ENCODE data around the gene PALLD. TPM values are rescaled to one million over a fixed set of nuclear protein-coding genes. Genes with fewer than 3 reads are reported as not detected.
A peak's percentile ranks its signal among the peaks of the same experiment; 100 is the strongest.

Gene PALLD
- total RNA-seq, 2 donors from 2014 or later, result 92.7 to 138 TPM

DNA sequence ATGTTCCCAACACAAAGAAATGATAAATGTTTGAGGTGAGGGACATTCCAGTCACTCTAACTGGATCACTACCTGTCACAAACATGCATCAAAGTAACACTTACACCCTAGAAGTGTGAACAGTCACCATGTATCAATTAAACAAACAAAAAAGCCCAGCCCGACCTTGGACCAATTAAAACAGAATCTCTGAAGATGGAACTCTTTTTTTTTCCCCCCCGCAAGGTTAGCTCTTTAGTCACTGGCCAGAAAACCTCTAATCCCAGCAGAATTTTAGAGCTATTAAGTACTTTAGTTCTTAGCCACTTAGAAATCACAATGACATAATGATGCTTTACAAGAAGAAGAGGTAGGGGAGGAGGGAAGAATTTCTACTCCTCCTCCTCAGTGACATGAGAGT lies 154.5 kb downstream of the PALLD start:
- intact Hi-C loops (cut with DNase I, micrococcal nuclease), result no loop called here
- ATAC-seq (no peak), DNase-seq (no peak)

DNA sequence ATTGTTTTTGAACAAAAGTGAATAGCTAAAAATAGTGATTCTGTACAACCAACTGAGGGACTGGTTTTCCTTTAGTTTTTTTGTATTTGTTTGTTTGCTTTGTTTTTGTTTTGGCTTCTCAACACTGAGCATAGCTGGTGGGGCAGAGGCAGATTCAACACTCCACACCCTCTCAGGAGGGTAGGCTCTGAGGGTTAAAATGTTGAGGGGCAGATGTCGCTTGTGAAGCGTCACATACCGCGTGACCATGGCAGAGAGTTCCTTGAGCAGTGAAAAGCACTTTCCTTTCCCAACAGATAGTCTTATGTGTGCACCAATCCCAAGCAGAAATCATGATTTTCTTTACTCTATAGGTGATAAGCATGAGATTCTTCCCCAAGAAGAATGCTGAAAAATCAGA lies 155.0 kb downstream of the PALLD start:
- intact Hi-C loops (cut with DNase I, micrococcal nuclease), result no loop called here
- DNase-seq, result no peak
- no peak for ATAC-seq

DNA sequence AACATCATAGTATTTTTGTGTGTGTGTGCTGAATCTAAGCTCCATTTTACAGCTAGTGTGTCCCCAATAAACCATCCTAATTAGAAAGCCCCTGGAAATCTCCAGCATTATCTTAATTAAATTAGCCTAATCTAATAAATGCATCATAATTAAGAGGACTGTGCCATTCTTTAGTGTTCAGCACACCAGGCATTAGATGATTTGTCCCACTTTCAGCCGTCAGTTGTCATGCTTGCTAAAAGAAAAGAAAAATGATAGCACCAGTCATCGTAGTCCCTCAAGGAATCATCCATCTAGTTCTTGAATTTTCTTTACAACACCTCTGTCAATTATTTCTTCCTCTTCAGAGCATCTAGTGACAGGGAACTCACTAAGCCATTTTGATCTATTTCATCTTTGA lies 155.9 kb downstream of the PALLD start:
- no peak for DNase-seq
- no peak for ATAC-seq
- intact Hi-C loops (cut with DNase I, micrococcal nuclease), result no loop called here

DNA sequence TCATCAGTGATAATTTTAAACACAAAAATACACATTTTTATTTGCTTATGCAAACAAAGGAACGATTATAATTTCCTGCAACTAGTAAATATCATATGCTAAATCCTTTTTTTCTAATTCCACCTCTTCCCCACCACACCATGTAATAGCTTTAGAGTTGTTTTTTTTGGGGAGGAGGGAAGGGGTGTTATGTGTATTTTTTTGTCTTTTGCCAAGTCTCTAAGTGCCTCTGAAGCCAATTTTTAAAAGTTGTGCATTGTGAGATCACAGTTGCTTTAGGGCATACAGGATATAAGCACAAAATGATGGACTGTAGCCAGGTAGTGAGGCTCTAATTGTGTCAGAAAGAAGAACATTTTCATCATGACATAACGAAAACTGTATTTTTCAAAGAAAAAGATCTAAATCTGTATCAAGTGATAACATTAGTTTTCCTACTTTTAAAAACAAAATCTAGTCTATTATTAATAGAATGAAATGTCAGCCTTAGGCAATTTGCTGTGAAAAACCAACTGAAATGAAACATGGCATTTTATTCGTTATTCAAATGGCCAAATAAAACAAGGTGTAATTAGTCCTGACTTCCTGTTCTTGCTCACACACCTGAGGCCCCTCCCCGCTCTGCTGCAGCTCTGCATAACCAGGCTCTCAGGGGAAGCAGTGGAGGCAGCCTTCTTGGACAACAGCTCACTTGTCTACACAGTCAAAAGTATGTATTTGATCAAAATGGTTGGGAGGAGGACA lies 157.4 kb downstream of the PALLD start:
- intact Hi-C loops (cut with DNase I, micrococcal nuclease), result no loop called here
- peak; percentile 83 to 86 for DNase-seq
- ATAC-seq, result peak; percentile 99

DNA sequence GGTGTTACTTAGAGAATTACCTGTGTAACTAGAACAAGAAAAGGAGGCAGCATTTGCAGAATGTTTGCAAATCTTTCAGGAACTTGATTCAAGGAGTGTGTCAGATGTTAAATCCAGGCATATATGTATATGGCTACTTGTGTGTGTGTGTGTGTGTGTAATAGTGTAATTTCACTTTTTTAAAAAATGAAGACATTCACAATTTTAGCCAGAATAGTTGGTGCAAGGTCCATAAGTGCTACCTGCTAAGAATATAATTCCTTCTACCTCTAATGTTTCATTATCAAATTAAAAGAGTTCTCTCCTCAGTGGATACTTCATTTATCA lies 158.0 kb downstream of the PALLD start:
- DNase-seq, result no peak
- peak; percentile 54 for ATAC-seq
- intact Hi-C loops (cut with DNase I, micrococcal nuclease), result no loop called here

DNA sequence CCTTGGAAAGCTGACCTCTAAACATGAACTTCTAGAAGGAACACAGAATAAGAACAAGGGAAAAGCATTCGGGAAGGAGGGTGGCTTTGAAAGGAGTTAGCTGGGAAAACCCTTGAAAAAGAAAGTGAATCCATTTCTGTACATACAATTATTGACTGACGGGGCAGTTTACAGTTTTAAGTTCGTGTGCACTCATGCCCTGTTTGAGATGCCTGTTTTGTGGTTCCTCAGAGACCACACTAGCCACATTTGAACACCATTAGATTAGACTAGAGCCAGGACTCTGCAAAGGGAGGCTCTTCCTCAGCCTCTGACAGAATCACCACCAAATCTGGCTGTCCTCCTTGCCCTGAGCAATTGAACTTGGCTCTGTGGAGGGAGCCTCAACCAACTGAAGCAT lies 158.3 kb downstream of the PALLD start:
- DNase-seq, result no peak
- ATAC-seq, result peak; percentile 70
- intact Hi-C loops (cut with DNase I, micrococcal nuclease), result no loop called here

DNA sequence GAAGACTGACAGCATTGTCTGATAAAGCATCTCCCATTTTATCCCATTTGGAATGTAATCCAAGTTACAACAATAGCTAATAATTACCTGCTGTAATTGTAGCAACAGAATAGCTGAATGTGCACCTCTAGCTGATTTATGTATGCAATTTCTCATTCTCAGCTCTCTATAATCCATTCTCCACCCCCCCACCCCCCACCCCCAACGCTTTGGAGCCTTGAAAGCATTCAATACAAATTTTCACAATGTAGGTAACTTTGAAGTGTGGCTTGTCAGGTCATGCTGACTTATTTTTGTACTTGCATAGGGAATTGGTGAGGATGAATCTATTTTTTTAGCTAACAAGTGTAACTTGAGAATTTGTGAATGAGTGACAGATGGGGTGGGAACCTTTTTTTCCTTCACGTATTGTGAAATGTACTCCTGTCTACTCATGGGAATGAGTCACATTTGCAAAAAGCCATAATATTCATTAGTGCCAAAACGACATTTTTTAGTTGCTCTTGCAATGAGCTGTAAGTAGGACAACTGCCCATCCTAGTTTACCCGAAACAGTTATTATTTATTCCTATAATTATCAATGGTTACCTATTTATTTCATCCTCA lies 159.3 kb downstream of the PALLD start:
- intact Hi-C loops (cut with DNase I, micrococcal nuclease), result no loop called here
- ATAC-seq, result no peak
- DNase-seq, result no peak

DNA sequence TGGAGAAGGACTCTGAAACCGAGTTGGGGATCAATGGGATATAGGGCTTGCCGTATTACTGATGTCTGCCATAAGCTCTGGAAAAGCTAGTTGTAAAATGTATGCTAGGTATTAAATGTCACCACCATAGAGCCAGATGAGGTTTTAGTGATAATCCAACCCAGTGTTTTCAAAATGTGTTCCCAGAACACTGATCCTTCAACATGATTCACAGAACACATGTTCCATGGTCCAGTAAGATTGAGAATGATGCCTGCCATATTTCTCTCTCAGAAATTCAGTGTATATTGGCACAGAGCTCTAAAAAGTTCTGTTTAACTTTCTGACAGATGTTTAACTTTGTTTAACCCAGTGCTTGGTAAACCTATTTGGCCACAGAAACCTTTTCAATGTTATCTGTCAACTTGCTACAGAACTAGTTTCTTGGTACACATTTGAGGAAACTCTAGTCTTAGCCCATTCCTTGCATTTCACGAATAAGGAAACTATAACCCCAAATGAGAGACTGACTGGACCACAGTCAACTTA lies 160.2 kb downstream of the PALLD start:
- ATAC-seq (no peak), DNase-seq (no peak)
- intact Hi-C loops (cut with DNase I, micrococcal nuclease), result no loop called here

DNA sequence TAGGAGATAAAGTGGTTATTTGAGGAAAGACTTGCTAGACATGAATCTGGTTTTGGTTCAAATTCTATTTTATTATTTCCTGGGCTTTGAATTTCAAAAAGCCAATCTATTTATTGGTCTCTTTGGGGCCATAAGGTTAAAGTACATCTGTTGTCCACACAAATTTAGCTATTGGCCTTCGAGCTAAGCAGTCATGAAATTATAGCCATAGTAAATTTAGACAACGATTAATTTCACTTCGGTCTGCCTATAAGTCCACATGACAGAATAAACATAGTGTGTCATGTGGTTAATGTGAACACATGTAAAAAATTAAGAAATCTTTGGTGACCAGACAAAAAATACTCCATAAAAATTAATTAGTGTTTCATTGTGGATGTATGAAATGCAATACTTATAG lies 161.9 kb downstream of the PALLD start:
- ATAC-seq (no peak), DNase-seq (no peak)
- intact Hi-C loops (cut with DNase I, micrococcal nuclease), result no loop called here

DNA sequence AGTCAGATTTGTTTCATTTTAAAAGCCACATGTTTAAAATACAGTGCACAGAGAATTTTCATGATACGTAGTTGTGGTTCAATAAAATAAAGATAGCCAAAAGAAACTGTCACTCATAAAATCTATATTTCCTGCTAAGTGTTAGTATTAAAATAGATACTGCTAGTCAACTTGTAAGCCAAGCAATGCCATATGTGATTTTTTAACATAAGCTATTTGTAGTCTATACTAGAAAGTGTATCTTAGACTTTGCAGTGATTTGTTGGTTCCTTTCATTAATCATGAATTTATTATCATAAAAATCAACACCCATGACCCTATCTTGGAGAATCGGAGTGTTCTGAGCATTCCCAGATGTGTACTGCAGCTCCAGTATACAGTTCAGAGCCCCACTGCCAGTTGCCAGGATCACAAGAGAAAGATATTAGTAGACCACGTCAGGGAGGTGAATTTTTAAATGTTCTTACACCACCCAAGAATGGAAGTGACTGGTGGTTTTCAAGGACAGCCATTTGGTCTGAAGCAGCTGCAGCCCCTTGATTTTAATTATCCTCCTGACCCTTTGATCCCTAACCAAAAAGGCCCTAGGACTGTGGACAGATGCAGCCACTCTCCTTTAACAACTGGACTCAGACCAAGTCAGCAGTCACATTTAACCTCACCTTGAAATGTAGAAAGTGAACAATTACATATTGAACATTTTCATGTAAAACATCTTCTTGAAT lies 163.1 kb downstream of the PALLD start:
- intact Hi-C loops (cut with DNase I, micrococcal nuclease), result no loop called here
- ATAC-seq, result no peak

DNA sequence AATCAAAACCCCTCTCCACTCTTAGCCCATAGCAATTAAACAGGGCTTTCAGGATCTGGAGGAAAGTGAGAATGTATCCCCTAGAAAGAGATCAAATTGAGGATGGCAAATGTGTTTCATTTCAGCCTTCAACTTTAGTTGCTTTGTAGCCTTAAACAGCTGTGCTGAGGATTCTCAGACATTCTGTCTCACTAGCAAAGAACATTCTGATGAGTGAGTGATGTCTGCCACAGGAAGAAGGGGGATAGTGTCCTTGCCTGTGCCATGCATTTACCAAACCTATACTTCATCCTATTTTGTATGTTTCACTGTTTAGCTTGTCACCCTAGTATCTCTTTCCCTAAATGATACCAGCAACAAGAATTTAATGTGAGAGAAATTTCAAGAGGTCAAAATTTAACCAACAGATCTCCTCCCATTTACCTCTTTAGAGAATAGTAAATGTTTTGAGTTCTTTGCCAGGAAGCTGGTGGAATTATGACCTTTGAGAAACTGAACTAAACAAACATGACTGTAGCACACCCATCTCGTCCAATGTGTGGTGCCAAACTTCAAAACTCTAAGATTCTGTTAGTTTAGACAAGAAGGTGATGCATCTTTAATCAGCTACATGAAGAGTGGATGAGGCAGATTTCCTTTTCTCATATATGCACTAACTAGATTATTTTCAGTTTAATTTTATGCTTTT lies 165.6 kb downstream of the PALLD start:
- ATAC-seq (peak; percentile 83), DNase-seq (no peak)
- intact Hi-C loops (cut with DNase I, micrococcal nuclease), result no loop called here

More for the DNA sequence above, 163.1 kb downstream of the PALLD start:
- DNase-seq, result no peak

DNA sequence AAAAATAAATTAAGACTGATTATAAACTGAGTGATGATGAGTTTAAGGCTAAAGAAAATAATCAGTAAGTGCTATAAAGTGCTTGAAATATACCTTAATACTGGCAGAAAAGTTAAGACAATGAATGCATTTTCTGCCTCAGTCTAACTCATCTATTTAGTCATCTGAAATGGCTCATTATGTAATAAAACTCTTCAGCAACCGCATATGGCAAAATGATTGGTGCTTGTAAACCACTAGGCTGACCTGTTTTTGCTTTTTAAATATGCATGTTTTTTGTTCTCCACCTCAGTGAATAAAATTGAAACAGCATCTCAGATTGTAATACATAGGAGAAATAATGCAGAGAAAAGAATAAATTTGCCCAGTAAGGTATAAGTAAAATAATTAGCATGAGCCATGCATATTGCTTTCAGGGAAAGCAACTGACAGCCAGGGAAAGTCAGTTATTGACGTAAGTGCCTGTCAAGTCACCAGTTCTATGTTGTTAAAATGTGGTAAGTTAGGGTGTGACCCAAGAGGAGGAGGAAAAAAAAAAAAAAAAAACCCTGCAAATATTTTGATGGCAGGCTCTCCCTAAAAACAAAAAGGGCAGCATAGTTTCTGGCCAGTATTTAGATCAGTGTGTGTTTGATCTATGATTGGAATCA lies 167.5 kb downstream of the PALLD start:
- peak; percentile 79 for ATAC-seq
- DNase-seq, result no peak
- intact Hi-C loops (cut with DNase I, micrococcal nuclease), result no loop called here

DNA sequence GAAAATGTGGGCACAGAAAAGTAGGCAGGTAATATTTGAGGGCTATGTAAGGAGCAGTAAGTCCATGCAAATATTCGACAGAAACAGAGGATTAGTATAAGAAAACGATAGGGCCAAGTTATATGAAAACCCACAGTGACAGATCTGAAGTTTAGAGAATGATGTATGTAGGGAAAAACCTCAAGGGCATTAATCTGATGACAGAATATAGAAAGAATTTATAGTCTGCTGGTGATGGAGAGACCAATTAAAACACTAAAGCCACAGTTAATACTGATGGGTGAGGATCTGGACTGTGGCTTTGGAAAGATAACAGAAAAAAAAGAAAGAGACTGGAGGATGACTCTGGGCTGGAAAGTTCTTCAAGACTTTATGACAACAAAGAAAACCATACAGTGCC lies 169.7 kb downstream of the PALLD start:
- intact Hi-C loops (cut with DNase I, micrococcal nuclease), result no loop called here
- DNase-seq (no peak), ATAC-seq (no peak)

DNA sequence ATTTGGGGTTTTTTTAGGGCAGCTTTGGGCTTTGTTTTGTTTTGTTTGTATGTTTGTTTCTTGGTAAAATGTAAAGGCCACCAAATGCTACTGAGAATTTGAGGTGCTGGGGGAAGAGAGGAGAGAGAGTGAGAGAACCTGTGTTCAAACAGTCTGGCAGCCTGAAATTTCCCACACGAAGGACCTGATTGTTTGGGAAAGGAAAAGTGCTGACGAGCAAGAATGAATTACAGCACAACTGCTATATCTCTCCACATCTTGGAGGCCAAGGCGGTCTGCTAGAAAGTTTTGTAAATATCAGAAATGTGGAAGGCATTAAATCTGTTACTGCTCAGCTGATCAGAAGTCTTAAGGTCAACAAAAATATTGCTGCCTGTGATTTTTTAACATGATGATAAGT lies 170.5 kb downstream of the PALLD start:
- ATAC-seq, result no peak
- intact Hi-C loops (cut with DNase I, micrococcal nuclease), result no loop called here
- no peak for DNase-seq

DNA sequence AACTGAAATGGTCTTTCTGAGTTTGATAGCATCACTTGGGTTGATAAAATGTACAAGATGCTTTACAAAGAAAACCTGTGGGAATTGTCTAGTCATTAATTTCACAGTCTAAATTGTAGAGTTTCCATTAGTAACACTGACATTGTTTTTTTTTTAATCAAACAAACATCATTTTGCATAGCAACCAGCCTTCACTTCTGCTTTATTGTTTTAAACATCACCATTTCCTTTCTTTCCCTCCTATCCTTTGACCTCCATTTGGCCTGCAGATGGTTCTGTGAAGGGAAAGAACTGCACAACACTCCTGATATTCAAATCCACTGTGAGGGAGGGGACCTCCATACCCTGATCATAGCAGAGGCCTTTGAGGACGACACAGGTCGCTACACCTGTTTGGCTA lies 171.1 kb downstream of the PALLD start:
- intact Hi-C loops (cut with DNase I, micrococcal nuclease), result no loop called here
- DNase-seq, result no peak
- no peak for ATAC-seq

DNA sequence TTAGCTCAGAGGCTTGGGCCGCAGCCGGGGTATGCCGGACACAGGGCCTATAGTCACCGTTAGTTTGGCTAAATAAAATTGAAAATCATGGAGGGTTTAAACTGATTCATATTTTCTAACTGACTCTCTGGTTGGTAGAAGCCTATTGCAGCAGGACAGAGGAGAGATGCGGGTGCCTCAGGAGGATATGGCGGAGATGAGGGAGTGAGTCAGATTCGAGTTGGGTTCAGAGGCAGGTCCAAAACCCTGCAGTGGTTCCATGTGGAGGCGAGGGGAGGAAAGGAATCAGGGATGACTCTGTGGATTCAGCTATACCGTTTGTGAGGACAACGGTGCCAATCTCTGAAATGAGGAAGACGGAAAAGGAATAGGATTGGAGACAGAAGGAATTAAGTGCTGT lies 176.6 kb downstream of the PALLD start:
- intact Hi-C loops (cut with DNase I, micrococcal nuclease), result no loop called here
- DNase-seq, result no peak
- no peak for ATAC-seq

DNA sequence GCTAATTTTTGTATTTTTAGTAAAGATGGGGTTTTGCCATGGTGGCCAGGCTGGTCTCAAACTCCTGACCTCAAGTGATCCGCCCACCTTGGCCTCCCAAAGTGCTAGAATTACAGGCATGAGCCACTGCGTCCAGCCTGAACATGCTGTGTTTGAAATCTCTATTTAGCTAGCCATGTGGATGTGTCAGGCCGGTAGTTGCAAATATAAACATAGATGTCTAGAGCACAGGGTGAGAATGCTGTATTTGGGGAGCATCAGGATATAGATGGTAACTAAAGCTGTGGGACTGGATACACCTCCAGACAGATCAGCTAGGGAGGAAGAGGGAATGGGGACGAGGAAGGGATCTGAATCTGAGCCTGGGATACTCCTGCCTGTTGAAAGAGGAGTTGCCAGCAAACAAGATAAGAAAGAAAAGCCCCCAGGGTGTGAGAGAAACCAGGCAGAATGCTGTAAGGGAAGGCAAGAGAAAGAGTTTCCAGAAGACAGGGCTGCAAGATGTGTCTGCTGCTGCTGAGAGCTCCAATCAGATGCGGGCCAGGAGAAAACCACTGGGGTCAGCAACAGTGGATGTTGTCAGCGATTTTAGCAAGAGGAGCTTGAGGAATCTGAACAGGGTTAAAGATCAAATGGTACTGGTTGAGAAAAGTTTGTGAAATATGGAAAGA lies 177.4 kb downstream of the PALLD start:
- intact Hi-C loops (cut with DNase I, micrococcal nuclease), result no loop called here
- ATAC-seq, result no peak
- no peak for DNase-seq

DNA sequence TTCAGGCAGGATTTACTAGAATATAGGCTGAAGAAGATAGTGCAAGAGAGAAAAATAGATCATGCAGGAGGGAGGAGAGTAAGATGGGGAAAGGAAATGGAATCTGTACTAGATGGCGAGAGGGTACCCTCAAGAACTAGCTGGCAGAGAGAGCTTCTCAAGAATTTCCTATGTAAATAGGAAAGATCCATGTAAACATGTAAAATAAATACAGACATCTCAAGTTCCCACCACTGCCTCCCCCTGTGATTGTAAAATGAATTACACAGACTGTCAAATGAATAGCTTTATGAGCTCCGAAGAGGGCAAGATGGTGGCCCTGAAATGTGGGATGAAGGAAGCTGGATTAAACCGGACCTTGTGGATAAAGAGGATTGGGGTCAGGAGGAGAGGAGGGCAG lies 178.0 kb downstream of the PALLD start:
- ATAC-seq, result no peak
- intact Hi-C loops (cut with DNase I, micrococcal nuclease), result no loop called here
- no peak for DNase-seq

DNA sequence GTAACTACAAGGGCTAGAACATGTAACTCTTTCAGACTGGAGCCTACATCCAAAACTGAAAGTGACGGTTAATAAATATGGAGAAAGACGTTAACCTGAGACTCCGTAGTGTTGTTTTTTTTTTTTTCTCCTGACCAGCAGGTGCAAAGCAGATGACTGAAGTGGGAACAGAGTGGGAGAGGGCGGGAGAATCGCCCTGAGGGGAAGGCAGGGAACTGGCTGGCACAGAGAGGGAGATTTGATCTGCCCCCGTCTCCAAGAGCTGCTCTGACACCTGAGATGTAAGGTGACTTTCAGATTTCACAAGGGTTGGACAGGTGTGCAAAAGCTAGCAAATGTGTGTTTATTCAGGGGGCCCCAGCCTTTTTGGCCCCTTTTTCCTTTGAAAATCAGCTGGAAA lies 180.2 kb downstream of the PALLD start:
- no peak for ATAC-seq
- DNase-seq, result no peak
- intact Hi-C loops (cut with DNase I, micrococcal nuclease), result no loop called here
